ENCODE results near the gene INPP5A.
A peak's percentile ranks its signal among the peaks of the same experiment; 100 is the strongest.

The INPP5A gene

GRCh38 chr10:132536241-132536876 lies 1.2 kb upstream of the INPP5A start:
- no peak for DNase-seq (ENCODE audit: low spot score)

- peak; percentile 97 for DNase-seq (ENCODE audit: low spot score)
Measured at GRCh38 chr10:132536877-132537683, 507 bp upstream of the INPP5A start.

- DNase-seq (ENCODE audit: low spot score) = no peak
Measured at GRCh38 chr10:132538031-132538789, 623 bp downstream of the INPP5A start.

GRCh38 chr10:132538790-132539421 lies 1.3 kb downstream of the INPP5A start:
- DNase-seq (ENCODE audit: low spot score) = no peak

GRCh38 chr10:132539431-132539839 lies 1.8 kb downstream of the INPP5A start:
- DNase-seq (ENCODE audit: low spot score) = no peak

- peak; percentile 3 for DNase-seq (ENCODE audit: low spot score)
Measured at GRCh38 chr10:132539894-132540293, 2.3 kb downstream of the INPP5A start.

- no peak for DNase-seq (ENCODE audit: low spot score)
Measured at GRCh38 chr10:132540456-132540855, 2.9 kb downstream of the INPP5A start.

- DNase-seq (ENCODE audit: low spot score) = no peak
Measured at GRCh38 chr10:132541129-132541528, 3.5 kb downstream of the INPP5A start.

- DNase-seq (ENCODE audit: low spot score) = no peak
Measured at GRCh38 chr10:132541601-132542011, 4.0 kb downstream of the INPP5A start.

- DNase-seq (ENCODE audit: low spot score) = no peak
Measured at GRCh38 chr10:132542086-132542775, 4.6 kb downstream of the INPP5A start.

- no peak for DNase-seq (ENCODE audit: low spot score)
Measured at GRCh38 chr10:132542819-132543218, 5.2 kb downstream of the INPP5A start.

- DNase-seq (ENCODE audit: low spot score) = no peak
Measured at GRCh38 chr10:132543916-132544743, 6.5 kb downstream of the INPP5A start.

- no peak for DNase-seq (ENCODE audit: low spot score)
Measured at GRCh38 chr10:132544744-132545658, 7.4 kb downstream of the INPP5A start.

- DNase-seq (ENCODE audit: low spot score) = no peak
Measured at GRCh38 chr10:132545659-132546367, 8.2 kb downstream of the INPP5A start.

- no peak for DNase-seq (ENCODE audit: low spot score)
Measured at GRCh38 chr10:132546567-132547420, 9.2 kb downstream of the INPP5A start.

- DNase-seq (ENCODE audit: low spot score) = no peak
Measured at GRCh38 chr10:132547421-132547861, 9.9 kb downstream of the INPP5A start.

GRCh38 chr10:132548106-132548823 lies 10.7 kb downstream of the INPP5A start:
- DNase-seq (ENCODE audit: low spot score) = no peak

Data from COLO829 (cell line).